ENCODE data around the gene MBD3L2B. TPM values are rescaled to one million over a fixed set of nuclear protein-coding genes. Genes with fewer than 3 reads are reported as not detected.
"Not testable (repeated sequence)": the region's sequence is repeated elsewhere in the genome, so short reads cannot be mapped to it uniquely, and the experiment has no call there.

The MBD3L2B gene
- total RNA-seq, 2 donors from 2014 or later: not detected

DNA sequence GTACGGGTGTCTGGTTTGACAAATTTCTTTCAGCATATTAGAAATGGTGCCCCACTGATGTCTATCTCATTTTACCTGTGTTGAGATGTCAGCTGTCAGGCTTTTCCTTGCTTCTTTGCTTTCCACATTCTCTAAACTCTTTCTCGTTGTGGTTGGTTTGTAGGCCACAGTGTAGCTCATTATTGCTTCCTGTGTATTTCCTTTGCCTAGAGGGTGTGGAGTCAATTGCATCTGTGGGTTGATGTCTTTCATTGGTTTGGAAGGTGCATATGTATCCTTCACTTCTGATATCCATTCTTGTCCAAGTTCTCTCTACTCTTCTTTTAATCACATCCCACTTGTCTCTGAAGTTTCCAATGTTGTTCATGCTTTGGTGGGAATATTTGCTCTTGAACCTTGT, 20.3 kb upstream of the MBD3L2B start:
- H3K27me3 ChIP-seq (replicated peaks; ENCODE audit: insufficient read depth); intact Hi-C loops (cut with DNase I); H3K4me3 ChIP-seq; H3K36me3 ChIP-seq; H3K27ac ChIP-seq; H3K4me1 ChIP-seq (replicated peaks); H3K9me3 ChIP-seq; DNase-seq (ENCODE audit: low spot score): not testable (repeated sequence)
- WGBS: no CpG with 5 or more reads among the region's 2 CpGs

DNA sequence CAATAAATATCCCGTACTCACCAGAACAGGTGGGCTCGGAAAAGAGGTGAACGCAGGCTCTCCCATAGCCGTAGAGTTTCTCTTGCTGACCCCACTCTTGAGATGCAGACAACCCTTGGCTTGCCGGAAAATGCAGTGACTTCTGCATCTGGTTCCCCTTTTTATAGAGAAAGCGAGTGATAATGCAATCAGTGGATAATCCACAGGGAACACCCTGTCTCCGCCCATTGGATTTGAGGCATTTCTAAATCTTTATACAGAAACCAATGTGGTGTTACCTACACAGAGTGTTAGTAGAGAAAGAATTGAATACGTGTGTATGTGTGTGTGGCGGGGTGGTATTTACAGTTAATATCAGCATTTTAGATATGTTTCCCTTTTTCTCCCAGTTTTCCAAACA, 18.8 kb upstream of the MBD3L2B start, which contains the start of gene MBD3L4:
MBD3L4 (minus strand) TSS at position 101 of the 400 bp plus-strand sequence; CDS start at position 66, 35 bp downstream.
- intact Hi-C loops (cut with DNase I); H3K4me3 ChIP-seq; H3K9me3 ChIP-seq; H3K27ac ChIP-seq; DNase-seq (ENCODE audit: low spot score); H3K4me1 ChIP-seq (replicated peaks); H3K27me3 ChIP-seq (replicated peaks; ENCODE audit: insufficient read depth); H3K36me3 ChIP-seq: not testable (repeated sequence)
- 85% methylated on average over 2 of the region's 9 CpGs for WGBS

DNA sequence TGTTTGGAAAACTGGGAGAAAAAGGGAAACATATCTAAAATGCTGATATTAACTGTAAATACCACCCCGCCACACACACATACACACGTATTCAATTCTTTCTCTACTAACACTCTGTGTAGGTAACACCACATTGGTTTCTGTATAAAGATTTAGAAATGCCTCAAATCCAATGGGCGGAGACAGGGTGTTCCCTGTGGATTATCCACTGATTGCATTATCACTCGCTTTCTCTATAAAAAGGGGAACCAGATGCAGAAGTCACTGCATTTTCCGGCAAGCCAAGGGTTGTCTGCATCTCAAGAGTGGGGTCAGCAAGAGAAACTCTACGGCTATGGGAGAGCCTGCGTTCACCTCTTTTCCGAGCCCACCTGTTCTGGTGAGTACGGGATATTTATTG, 9.0 kb upstream of the MBD3L2B start, which contains the start of gene MBD3L5:
MBD3L5 (plus strand) TSS at position 301 of the 400 bp plus-strand sequence; CDS start at position 335, 34 bp downstream.
- H3K36me3 ChIP-seq; intact Hi-C loops (cut with DNase I); DNase-seq (ENCODE audit: low spot score); H3K4me1 ChIP-seq (replicated peaks); H3K9me3 ChIP-seq; H3K27ac ChIP-seq; H3K27me3 ChIP-seq (replicated peaks; ENCODE audit: insufficient read depth); H3K4me3 ChIP-seq: not testable (repeated sequence)
- 100% methylated on average over 1 of the region's 9 CpGs for WGBS

DNA sequence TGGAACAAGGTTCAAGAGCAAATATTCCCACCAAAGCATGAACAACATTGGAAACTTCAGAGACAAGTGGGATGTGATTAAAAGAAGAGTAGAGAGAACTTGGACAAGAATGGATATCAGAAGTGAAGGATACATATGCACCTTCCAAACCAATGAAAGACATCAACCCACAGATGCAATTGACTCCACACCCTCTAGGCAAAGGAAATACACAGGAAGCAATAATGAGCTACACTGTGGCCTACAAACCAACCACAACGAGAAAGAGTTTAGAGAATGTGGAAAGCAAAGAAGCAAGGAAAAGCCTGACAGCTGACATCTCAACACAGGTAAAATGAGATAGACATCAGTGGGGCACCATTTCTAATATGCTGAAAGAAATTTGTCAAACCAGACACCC, 7.6 kb upstream of the MBD3L2B start:
- intact Hi-C loops (cut with DNase I); H3K36me3 ChIP-seq; H3K4me3 ChIP-seq; H3K9me3 ChIP-seq; H3K27me3 ChIP-seq (replicated peaks; ENCODE audit: insufficient read depth); H3K4me1 ChIP-seq (replicated peaks); H3K27ac ChIP-seq; DNase-seq (ENCODE audit: low spot score): not testable (repeated sequence)
- no CpG with 5 or more reads among the region's 1 CpG for WGBS

DNA sequence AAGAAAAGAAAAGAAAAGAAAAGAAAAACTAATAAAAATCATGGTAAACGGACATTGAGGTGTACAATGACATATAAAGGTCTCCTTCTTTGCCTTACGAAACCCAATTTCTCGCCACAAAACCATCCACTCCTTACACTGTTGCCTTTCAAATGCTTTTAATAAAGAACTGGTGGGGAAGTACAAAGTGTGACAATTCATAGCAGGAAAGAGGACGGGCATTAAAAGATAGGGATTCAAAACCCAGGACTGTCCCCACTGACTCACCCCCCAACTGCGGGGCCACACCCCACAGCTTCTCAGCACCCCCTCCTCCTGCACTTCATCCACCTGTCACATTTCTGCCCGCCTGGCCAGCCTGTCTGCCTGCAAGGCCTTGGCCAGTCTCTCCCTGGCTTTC, 2.4 kb downstream of the MBD3L2B start:
- Histone ChIP-seq H3K27me3 (replicated peaks; ENCODE audit: insufficient read depth) (no peaks in the 10 kb centered on the region), H3K9me3 (no peaks in the 10 kb centered on the region), H3K4me3 (no peak overlapping the region), H3K36me3 (no peaks in the 10 kb centered on the region), H3K4me1 (replicated peaks) (no peaks in the 10 kb centered on the region), H3K27ac (no peak overlapping the region)
- 75% methylated on average over 6 of the region's 6 CpGs for WGBS
- no peak for TF ChIP-seq POLR2AphosphoS5 (IDR thresholded peaks at IDR 0.05)
- TF ChIP-seq POLR2A (IDR thresholded peaks at IDR 0.05): no peak
- TF ChIP-seq, protein P1, sequence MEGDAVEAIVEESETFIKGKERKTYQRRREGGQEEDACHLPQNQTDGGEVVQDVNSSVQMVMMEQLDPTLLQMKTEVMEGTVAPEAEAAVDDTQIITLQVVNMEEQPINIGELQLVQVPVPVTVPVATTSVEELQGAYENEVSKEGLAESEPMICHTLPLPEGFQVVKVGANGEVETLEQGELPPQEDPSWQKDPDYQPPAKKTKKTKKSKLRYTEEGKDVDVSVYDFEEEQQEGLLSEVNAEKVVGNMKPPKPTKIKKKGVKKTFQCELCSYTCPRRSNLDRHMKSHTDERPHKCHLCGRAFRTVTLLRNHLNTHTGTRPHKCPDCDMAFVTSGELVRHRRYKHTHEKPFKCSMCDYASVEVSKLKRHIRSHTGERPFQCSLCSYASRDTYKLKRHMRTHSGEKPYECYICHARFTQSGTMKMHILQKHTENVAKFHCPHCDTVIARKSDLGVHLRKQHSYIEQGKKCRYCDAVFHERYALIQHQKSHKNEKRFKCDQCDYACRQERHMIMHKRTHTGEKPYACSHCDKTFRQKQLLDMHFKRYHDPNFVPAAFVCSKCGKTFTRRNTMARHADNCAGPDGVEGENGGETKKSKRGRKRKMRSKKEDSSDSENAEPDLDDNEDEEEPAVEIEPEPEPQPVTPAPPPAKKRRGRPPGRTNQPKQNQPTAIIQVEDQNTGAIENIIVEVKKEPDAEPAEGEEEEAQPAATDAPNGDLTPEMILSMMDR (IDR thresholded peaks at IDR 0.05): no peak
- no peak for DNase-seq (ENCODE audit: low spot score)
- intact Hi-C loops (cut with DNase I): no loop called here

DNA sequence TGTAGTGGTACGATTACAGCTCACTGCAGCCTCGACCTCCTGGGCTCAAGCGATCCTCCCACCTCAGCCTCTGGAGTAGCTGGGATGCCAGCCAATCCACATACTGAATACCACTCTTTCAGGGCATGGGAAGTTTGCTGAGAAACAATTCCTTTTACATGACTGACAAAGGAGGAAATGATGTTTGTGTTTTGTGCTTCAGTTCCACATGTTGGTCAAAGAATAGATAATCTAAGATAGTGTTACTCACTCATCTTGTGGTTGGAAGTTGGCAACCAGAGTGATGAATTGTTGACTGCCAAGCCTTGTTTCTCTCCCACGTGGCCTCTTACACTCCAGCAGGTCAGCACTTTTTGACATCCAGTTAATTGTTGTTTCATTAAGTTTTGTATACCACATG, 7.6 kb downstream of the MBD3L2B start:
- intact Hi-C loops (cut with DNase I): no loop called here
- no peak for DNase-seq (ENCODE audit: low spot score)
- no peak overlapping the region for H3K27ac ChIP-seq
- H3K36me3 ChIP-seq: no peaks in the 10 kb centered on the region
- TF ChIP-seq POLR2A (IDR thresholded peaks at IDR 0.05): no peak
- TF ChIP-seq POLR2AphosphoS5 (IDR thresholded peaks at IDR 0.05): no peak
- TF ChIP-seq, protein P1 (IDR thresholded peaks at IDR 0.05): no peak
- no peaks in the 10 kb centered on the region for H3K9me3 ChIP-seq
- H3K27me3 ChIP-seq (replicated peaks; ENCODE audit: insufficient read depth): no peaks in the 10 kb centered on the region
- 67% methylated on average over 4 of the region's 4 CpGs for WGBS
- no peak overlapping the region for H3K4me3 ChIP-seq
- H3K4me1 ChIP-seq (replicated peaks): no peaks in the 10 kb centered on the region

DNA sequence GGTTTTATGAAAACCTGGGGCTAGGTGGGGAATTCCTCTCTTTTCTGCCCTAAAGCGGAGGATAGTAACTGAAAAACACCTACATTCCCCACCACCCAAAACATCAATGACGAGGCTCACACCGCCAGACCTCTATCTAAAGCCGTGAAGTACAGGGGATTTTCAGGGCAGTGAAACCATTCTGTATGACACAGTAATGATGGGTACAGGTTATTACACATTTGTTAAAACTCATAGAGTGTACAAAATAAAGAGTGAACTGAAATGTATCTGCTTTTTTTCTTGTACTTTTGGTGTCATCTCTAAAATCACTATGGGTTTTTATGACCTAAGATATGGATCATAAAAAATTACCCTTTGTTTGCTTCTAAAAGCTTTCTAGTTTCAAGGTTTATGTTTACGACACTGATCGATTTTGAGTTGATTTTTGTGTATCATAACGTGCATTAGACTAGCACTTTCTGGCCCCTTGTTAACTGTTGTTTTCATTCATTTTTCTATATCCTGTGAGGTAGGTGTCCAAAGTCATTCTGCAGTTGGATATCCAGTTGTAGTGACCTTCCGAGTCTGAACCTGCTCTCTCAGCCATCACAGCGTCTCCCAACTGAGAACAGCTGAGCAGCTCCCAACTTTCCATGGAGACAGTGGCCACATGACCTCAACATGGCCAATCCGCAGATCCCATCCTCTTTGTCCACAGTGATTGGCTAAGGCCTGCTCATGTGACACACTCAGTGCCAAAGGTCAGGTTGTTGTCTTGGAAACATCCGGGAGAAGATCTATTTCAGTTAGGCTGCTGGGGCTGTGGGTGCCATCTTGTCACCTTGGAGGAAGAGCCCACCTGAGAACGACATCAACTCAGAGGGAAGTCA, 10.3 kb downstream of the MBD3L2B start:
- Histone ChIP-seq H3K9me3 (no peaks in the 10 kb centered on the region), H3K4me1 (replicated peaks) (no peaks in the 10 kb centered on the region), H3K36me3 (no peaks in the 10 kb centered on the region), H3K27ac (no peak overlapping the region), H3K4me3 (no peak overlapping the region), H3K27me3 (replicated peaks; ENCODE audit: insufficient read depth) (no peaks in the 10 kb centered on the region)
- intact Hi-C loops (cut with DNase I): no loop called here
- no peak for DNase-seq (ENCODE audit: low spot score)
- 85% methylated on average over 12 of the region's 12 CpGs for WGBS
- TF ChIP-seq POLR2A (IDR thresholded peaks at IDR 0.05) (no peak), POLR2AphosphoS5 (IDR thresholded peaks at IDR 0.05) (no peak)
- TF ChIP-seq, protein P1 (IDR thresholded peaks at IDR 0.05): no peak

Data from prostate gland (tissue), 2 donors.